Testis (tissue), 2 donors: ENCODE data around the gene NT5M.

Experiments
- POLR2A ChIP-seq: fragments of 450-650 bp; IDR thresholded peaks from one replicate; pipeline ENCODE4 v1.6.1; 2017; ENCODE audit warnings: antibody characterized with exemption, mild to moderate bottlenecking, moderate library complexity
- TF ChIP-seq, protein P1 (sequence below), 3 experiments: fragments of 450-650 bp in 2 of 3; fragments of 200-600 bp in 1 of 3; sonication (generic) in 1 of 3; IDR thresholded peaks; one replicate each; pipeline ENCODE4 v1.5.1; 2016 to 2019; ENCODE audit warnings: antibody characterized with exemption in 3 of 3, mild to moderate bottlenecking in 2 of 3, moderate library complexity in 1 of 3

GRCh38 chr17:17303010-17303846, at the start of gene NT5M:
- TF ChIP-seq, protein P1, sequence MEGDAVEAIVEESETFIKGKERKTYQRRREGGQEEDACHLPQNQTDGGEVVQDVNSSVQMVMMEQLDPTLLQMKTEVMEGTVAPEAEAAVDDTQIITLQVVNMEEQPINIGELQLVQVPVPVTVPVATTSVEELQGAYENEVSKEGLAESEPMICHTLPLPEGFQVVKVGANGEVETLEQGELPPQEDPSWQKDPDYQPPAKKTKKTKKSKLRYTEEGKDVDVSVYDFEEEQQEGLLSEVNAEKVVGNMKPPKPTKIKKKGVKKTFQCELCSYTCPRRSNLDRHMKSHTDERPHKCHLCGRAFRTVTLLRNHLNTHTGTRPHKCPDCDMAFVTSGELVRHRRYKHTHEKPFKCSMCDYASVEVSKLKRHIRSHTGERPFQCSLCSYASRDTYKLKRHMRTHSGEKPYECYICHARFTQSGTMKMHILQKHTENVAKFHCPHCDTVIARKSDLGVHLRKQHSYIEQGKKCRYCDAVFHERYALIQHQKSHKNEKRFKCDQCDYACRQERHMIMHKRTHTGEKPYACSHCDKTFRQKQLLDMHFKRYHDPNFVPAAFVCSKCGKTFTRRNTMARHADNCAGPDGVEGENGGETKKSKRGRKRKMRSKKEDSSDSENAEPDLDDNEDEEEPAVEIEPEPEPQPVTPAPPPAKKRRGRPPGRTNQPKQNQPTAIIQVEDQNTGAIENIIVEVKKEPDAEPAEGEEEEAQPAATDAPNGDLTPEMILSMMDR (IDR thresholded peaks at IDR 0.05): no peak
- TF ChIP-seq POLR2A: no peak
